Vagina (tissue), 2 donors: ENCODE data around the gene CREB5.

Experiments
- CTCF ChIP-seq, 3 experiments: fragments of 450-650 bp in 2 of 3; fragments of 200-600 bp in 1 of 3; sonication (generic) in 1 of 3; IDR thresholded peaks; one replicate each; pipeline ENCODE4 v1.5.1; 2017 to 2019; ENCODE audit warnings: antibody characterized with exemption in 3 of 3, mild to moderate bottlenecking in 2 of 3, moderate library complexity in 2 of 3
- POLR2A ChIP-seq, 2 donors: fragments of 450-650 bp; IDR thresholded peaks; one replicate each; pipeline ENCODE4 v1.6.1; 2017; ENCODE audit warnings: antibody characterized with exemption in 2 of 2, mild to moderate bottlenecking in 2 of 2, moderate library complexity in 2 of 2

- TF ChIP-seq POLR2A (IDR thresholded peaks at IDR 0.05), result no peak
- TF ChIP-seq CTCF (IDR thresholded peaks at IDR 0.05), result no peak
These were observed 90.1 kb downstream of the CREB5 start for GRCh38 chr7:28502408-28502807.
